Ovary (tissue), 3 donors: ENCODE measurements around the gene LHX4.

Experiments
- EP300 ChIP-seq: sonication (generic); formaldehyde crosslinking; IDR thresholded peaks from one replicate; pipeline ENCODE4 v1.6.1; 2017; ENCODE audit warnings: antibody characterized with exemption
- POLR2A ChIP-seq: fragments of 450-650 bp; IDR thresholded peaks from one replicate; pipeline ENCODE4 v1.6.1; 2017; ENCODE audit warnings: antibody characterized with exemption, mild to moderate bottlenecking, moderate library complexity
- TF ChIP-seq, protein P1 (sequence below), 3 donors: fragments of 450-650 bp in 2 of 3; fragments of 200-600 bp in 1 of 3; IDR thresholded peaks; one replicate each; pipeline versions ENCODE4 v1.5.1 to v1.8.0; 2016 to 2022; ENCODE audit warnings: antibody characterized with exemption in 3 of 3, mild to moderate bottlenecking in 1 of 3
- donor health status: DM: no; HTN: no; CAD: no.

DNA sequence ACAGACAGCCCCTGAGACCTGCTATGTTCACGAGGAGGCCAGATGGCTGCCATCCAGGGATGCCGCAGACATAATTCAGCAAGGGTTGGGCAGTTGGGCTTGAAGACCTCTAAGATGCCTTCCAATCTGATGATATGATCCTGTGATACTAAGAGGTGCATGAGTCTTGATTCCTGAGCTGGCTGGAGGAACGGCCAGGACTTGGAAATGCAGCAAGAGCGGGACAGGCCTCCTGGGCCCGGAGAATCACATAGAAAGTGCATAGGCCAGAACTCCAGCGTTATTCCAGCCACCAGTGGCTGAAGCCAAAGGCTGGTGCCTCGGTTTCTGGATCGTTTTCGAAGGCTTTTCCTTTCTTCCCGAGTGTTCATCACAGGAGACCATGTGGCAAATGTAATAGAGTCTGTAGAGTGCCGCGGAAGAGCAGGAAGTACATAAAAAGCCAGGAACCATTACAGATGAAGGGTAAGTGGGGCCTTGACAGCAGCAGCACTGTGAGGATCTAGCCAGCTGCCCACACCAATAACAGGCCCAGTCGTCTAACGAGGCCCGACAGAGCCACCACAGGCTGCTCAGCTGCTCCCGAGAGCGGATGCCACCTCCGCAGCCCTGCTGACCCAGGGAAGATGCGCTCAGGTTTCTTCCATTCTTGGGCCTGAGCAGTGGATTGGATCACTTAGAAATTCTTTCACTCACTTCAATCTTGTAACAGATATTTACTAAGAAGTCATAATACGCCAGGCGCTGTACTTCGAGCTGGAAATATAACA, 14.0 kb upstream of the LHX4 start:
- TF ChIP-seq, protein P1, sequence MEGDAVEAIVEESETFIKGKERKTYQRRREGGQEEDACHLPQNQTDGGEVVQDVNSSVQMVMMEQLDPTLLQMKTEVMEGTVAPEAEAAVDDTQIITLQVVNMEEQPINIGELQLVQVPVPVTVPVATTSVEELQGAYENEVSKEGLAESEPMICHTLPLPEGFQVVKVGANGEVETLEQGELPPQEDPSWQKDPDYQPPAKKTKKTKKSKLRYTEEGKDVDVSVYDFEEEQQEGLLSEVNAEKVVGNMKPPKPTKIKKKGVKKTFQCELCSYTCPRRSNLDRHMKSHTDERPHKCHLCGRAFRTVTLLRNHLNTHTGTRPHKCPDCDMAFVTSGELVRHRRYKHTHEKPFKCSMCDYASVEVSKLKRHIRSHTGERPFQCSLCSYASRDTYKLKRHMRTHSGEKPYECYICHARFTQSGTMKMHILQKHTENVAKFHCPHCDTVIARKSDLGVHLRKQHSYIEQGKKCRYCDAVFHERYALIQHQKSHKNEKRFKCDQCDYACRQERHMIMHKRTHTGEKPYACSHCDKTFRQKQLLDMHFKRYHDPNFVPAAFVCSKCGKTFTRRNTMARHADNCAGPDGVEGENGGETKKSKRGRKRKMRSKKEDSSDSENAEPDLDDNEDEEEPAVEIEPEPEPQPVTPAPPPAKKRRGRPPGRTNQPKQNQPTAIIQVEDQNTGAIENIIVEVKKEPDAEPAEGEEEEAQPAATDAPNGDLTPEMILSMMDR (IDR thresholded peaks at IDR 0.05) = no peak
- no peak for TF ChIP-seq POLR2A
- no peak for TF ChIP-seq EP300
